Subcutaneous adipose tissue (tissue), 4 donors: ENCODE data around the gene TNS3. TPM values are rescaled to one million over a fixed set of nuclear protein-coding genes. Genes with fewer than 3 reads are reported as not detected.

ENCODE experiments used
- CTCF ChIP-seq: fragments of 450-650 bp; IDR thresholded peaks from one replicate; pipeline ENCODE4 v1.5.1; 2016; ENCODE audit warnings: low read depth, mild to moderate bottlenecking, control low read depth, antibody characterized with exemption, moderate library complexity
- total RNA-seq, 4 donors: library from RNA; depleted of rRNA; stranded (reverse); fragments of >200 nt; gene quantifications; one replicate each; pipeline ENCODE4 v1.1.0, GENCODE V29; 2016

TNS3 gene
- total RNA-seq, 4 donors from 2014 or later = 104 to 137 (median 110) TPM

- no peak for TF ChIP-seq CTCF
Measured at GRCh38 chr7:47610506-47611044, 28.7 kb upstream of the TNS3 start.

- no peak for TF ChIP-seq CTCF
Measured at GRCh38 chr7:47609803-47610452, 28.0 kb upstream of the TNS3 start.

GRCh38 chr7:47605816-47606575 is 24.1 kb upstream of the TNS3 start:
- no peak for TF ChIP-seq CTCF

- TF ChIP-seq CTCF = no peak
Measured at GRCh38 chr7:47604496-47604890, 22.6 kb upstream of the TNS3 start.

GRCh38 chr7:47602272-47603004 is 20.5 kb upstream of the TNS3 start:
- no peak for TF ChIP-seq CTCF

- TF ChIP-seq CTCF = no peak
Measured at GRCh38 chr7:47601881-47602249, 20.0 kb upstream of the TNS3 start.
